ENCODE measurements around the gene DPPA5. TPM values are rescaled to one million over a fixed set of nuclear protein-coding genes. Genes with fewer than 3 reads are reported as not detected.

The DPPA5 gene
- total and polyA plus RNA-seq, 2 of the 13 experiments (the other 11 are each of a cell fraction or from before 2014, with no cell fraction given): not detected

DNA sequence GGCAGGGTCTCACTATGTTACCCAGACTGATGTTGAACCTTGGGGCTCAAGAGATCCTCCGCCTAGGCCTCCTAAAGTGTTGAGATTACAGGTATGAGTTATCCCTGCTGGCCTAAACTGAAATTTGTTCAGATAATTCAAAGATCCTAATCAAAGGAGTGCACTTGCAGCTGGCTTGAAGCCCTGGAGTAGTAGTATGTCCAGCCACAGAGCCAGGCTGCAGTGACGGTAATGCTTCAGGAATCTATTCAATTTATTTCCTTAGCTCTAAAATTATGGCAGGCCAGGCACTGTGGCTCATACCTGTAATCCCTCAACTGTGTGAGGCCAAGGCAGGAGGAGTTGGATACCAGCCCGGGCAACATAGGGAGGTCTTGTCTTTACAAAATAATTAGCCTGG, 39.2 kb upstream of the DPPA5 start (continued):
- TF ChIP-seq, protein P1, sequence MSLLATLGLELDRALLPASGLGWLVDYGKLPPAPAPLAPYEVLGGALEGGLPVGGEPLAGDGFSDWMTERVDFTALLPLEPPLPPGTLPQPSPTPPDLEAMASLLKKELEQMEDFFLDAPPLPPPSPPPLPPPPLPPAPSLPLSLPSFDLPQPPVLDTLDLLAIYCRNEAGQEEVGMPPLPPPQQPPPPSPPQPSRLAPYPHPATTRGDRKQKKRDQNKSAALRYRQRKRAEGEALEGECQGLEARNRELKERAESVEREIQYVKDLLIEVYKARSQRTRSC (CRISPR knock-in tag; IDR thresholded peaks at IDR 0.05; ENCODE audit: low read depth): no peak
- no peak for TF ChIP-seq THAP11 (CRISPR knock-in tag; IDR thresholded peaks at IDR 0.05)
- no peak for TF ChIP-seq CENPT (CRISPR knock-in tag; IDR thresholded peaks at IDR 0.05; ENCODE audit: low read depth)
- TF ChIP-seq, protein P2, sequence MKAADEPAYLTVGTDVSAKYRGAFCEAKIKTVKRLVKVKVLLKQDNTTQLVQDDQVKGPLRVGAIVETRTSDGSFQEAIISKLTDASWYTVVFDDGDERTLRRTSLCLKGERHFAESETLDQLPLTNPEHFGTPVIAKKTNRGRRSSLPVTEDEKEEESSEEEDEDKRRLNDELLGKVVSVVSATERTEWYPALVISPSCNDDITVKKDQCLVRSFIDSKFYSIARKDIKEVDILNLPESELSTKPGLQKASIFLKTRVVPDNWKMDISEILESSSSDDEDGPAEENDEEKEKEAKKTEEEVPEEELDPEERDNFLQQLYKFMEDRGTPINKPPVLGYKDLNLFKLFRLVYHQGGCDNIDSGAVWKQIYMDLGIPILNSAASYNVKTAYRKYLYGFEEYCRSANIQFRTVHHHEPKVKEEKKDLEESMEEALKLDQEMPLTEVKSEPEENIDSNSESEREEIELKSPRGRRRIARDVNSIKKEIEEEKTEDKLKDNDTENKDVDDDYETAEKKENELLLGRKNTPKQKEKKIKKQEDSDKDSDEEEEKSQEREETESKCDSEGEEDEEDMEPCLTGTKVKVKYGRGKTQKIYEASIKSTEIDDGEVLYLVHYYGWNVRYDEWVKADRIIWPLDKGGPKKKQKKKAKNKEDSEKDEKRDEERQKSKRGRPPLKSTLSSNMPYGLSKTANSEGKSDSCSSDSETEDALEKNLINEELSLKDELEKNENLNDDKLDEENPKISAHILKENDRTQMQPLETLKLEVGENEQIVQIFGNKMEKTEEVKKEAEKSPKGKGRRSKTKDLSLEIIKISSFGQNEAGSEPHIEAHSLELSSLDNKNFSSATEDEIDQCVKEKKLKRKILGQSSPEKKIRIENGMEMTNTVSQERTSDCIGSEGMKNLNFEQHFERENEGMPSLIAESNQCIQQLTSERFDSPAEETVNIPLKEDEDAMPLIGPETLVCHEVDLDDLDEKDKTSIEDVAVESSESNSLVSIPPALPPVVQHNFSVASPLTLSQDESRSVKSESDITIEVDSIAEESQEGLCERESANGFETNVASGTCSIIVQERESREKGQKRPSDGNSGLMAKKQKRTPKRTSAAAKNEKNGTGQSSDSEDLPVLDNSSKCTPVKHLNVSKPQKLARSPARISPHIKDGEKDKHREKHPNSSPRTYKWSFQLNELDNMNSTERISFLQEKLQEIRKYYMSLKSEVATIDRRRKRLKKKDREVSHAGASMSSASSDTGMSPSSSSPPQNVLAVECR (CRISPR knock-in tag; IDR thresholded peaks at IDR 0.05; ENCODE audit: borderline replicate concordance): no peak
- no peak for TF ChIP-seq ZNF367 (CRISPR knock-in tag; IDR thresholded peaks at IDR 0.05; ENCODE audit: borderline replicate concordance)
- no peak for TF ChIP-seq KDM5B (CRISPR knock-in tag; IDR thresholded peaks at IDR 0.05; ENCODE audit: borderline replicate concordance)
- TF ChIP-seq, protein P3, sequence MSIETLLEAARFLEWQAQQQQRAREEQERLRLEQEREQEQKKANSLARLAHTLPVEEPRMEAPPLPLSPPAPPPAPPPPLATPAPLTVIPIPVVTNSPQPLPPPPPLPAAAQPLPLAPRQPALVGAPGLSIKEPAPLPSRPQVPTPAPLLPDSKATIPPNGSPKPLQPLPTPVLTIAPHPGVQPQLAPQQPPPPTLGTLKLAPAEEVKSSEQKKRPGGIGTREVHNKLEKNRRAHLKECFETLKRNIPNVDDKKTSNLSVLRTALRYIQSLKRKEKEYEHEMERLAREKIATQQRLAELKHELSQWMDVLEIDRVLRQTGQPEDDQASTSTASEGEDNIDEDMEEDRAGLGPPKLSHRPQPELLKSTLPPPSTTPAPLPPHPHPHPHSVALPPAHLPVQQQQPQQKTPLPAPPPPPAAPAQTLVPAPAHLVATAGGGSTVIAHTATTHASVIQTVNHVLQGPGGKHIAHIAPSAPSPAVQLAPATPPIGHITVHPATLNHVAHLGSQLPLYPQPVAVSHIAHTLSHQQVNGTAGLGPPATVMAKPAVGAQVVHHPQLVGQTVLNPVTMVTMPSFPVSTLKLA (IDR thresholded peaks at IDR 0.05): no peak
- no peak for TF ChIP-seq SOX6 (IDR thresholded peaks at IDR 0.05)
- no peak for TF ChIP-seq SOX6 (CRISPR knock-in tag; IDR thresholded peaks at IDR 0.05)
- TF ChIP-seq, protein P4, sequence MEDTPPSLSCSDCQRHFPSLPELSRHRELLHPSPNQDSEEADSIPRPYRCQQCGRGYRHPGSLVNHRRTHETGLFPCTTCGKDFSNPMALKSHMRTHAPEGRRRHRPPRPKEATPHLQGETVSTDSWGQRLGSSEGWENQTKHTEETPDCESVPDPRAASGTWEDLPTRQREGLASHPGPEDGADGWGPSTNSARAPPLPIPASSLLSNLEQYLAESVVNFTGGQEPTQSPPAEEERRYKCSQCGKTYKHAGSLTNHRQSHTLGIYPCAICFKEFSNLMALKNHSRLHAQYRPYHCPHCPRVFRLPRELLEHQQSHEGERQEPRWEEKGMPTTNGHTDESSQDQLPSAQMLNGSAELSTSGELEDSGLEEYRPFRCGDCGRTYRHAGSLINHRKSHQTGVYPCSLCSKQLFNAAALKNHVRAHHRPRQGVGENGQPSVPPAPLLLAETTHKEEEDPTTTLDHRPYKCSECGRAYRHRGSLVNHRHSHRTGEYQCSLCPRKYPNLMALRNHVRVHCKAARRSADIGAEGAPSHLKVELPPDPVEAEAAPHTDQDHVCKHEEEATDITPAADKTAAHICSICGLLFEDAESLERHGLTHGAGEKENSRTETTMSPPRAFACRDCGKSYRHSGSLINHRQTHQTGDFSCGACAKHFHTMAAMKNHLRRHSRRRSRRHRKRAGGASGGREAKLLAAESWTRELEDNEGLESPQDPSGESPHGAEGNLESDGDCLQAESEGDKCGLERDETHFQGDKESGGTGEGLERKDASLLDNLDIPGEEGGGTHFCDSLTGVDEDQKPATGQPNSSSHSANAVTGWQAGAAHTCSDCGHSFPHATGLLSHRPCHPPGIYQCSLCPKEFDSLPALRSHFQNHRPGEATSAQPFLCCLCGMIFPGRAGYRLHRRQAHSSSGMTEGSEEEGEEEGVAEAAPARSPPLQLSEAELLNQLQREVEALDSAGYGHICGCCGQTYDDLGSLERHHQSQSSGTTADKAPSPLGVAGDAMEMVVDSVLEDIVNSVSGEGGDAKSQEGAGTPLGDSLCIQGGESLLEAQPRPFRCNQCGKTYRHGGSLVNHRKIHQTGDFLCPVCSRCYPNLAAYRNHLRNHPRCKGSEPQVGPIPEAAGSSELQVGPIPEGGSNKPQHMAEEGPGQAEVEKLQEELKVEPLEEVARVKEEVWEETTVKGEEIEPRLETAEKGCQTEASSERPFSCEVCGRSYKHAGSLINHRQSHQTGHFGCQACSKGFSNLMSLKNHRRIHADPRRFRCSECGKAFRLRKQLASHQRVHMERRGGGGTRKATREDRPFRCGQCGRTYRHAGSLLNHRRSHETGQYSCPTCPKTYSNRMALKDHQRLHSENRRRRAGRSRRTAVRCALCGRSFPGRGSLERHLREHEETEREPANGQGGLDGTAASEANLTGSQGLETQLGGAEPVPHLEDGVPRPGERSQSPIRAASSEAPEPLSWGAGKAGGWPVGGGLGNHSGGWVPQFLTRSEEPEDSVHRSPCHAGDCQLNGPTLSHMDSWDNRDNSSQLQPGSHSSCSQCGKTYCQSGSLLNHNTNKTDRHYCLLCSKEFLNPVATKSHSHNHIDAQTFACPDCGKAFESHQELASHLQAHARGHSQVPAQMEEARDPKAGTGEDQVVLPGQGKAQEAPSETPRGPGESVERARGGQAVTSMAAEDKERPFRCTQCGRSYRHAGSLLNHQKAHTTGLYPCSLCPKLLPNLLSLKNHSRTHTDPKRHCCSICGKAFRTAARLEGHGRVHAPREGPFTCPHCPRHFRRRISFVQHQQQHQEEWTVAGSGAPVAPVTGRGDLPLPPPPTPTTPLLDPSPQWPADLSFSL (CRISPR knock-in tag; IDR thresholded peaks at IDR 0.05): no peak

Data from HepG2 (cell line).